Measurements from ENCODE around the gene PLEKHG4B. TPM values are rescaled to one million over a fixed set of nuclear protein-coding genes. Genes with fewer than 3 reads are reported as not detected.

The PLEKHG4B gene
- total and polyA plus RNA-seq, 10 donors, result under 0.01 to 0.51 (median 0.20) TPM; not detected in 2

- TF ChIP-seq POLR2A (IDR thresholded peaks at IDR 0.05) (no peak), CTCF (IDR thresholded peaks at IDR 0.05 in 8 of 11, conservative IDR thresholded peaks at IDR 0.05 in 3 of 11) (no peak), POLR2AphosphoS5 (IDR thresholded peaks at IDR 0.05) (no peak)
- no peaks in the 10 kb centered on the region for H3K9me3 ChIP-seq
- H3K27me3 ChIP-seq (replicated peaks in 1 of 7), result peaks cover 0 to 58% (median 0%) of the 10 kb centered on the region in 7 donors
- intact Hi-C loops (cut with DNase I; ENCODE audit: low total_unique reads), result no loop called here
- no peak overlapping the region for H3K4me3 ChIP-seq
- 85 to 91% (median 89%) methylated on average over 14 of the region's 14 CpGs for WGBS, 5 donors
- no peaks in the 10 kb centered on the region for H3K36me3 ChIP-seq
- H3K4me1 ChIP-seq, result no peaks in the 10 kb centered on the region
- no peak overlapping the region for H3K27ac ChIP-seq
- peak; percentile 62 for DNase-seq
These were observed 68.2 kb downstream of the PLEKHG4B start for GRCh38 chr5:160173-160510.

GRCh38 chr5:160921-161802 is 69.2 kb downstream of the PLEKHG4B start:
- TF ChIP-seq POLR2A (IDR thresholded peaks at IDR 0.05) (no peak), POLR2AphosphoS5 (IDR thresholded peaks at IDR 0.05) (no peak), CTCF (IDR thresholded peaks at IDR 0.05 in 8 of 11, conservative IDR thresholded peaks at IDR 0.05 in 3 of 11) (no peak)
- intact Hi-C loops (cut with DNase I; ENCODE audit: low total_unique reads), result no loop called here
- H3K4me1 ChIP-seq, result no peaks in the 10 kb centered on the region
- H3K36me3 ChIP-seq, result no peaks in the 10 kb centered on the region
- no peak overlapping the region for H3K27ac ChIP-seq
- H3K9me3 ChIP-seq, result no peaks in the 10 kb centered on the region
- no peak overlapping the region for H3K4me3 ChIP-seq
- H3K27me3 ChIP-seq (replicated peaks in 1 of 7), result peaks cover 0 to 56% (median 0%) of the 10 kb centered on the region in 7 donors
- peak; percentile 37 for DNase-seq
- 87 to 95% (median 90%) methylated on average over 23 of the region's 23 CpGs for WGBS, 5 donors

- intact Hi-C loops (cut with DNase I; ENCODE audit: low total_unique reads), result no loop called here
- H3K4me1 ChIP-seq, result no peaks in the 10 kb centered on the region
- no peaks in the 10 kb centered on the region for H3K36me3 ChIP-seq
- 89 to 96% (median 92%) methylated on average over 16 to 17 of the region's 17 CpGs for WGBS, 5 donors
- H3K9me3 ChIP-seq, result no peaks in the 10 kb centered on the region
- peak; percentile 49 for DNase-seq
- no peak overlapping the region for H3K4me3 ChIP-seq
- H3K27me3 ChIP-seq (replicated peaks in 1 of 7), result peaks cover 0 to 53% (median 0%) of the 10 kb centered on the region in 7 donors
- TF ChIP-seq CTCF (IDR thresholded peaks at IDR 0.05 in 8 of 11, conservative IDR thresholded peaks at IDR 0.05 in 3 of 11), result no peak
- no peak for TF ChIP-seq POLR2A (IDR thresholded peaks at IDR 0.05)
- no peak for TF ChIP-seq POLR2AphosphoS5 (IDR thresholded peaks at IDR 0.05)
- no peak overlapping the region for H3K27ac ChIP-seq
These were observed 69.8 kb downstream of the PLEKHG4B start for GRCh38 chr5:161803-162110.

DNA sequence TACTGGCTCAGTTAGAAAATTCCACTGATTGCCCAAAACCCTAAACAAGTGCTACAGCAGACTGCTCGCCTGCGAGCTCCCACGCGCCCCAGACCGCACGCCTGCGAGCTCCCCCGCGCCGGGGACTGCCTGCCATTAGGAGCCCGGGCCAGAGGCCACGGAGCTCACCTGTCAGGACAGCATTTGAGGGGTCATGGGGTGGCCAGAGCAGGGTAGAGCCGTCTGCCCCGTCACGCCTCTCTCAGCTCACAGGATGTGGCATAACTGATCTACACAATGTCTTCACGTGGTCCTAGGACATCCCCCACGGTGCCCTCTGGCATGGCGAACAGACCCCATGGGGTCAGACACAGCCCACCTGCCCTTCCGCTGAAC is 70.2 kb downstream of the PLEKHG4B start:
- DNase-seq, result no peak
- H3K27me3 ChIP-seq (replicated peaks in 1 of 7), result peaks cover 0 to 53% (median 0%) of the 10 kb centered on the region in 7 donors
- TF ChIP-seq POLR2AphosphoS5 (IDR thresholded peaks at IDR 0.05) (no peak), CTCF (IDR thresholded peaks at IDR 0.05 in 8 of 11, conservative IDR thresholded peaks at IDR 0.05 in 3 of 11) (no peak), POLR2A (IDR thresholded peaks at IDR 0.05) (no peak)
- intact Hi-C loops (cut with DNase I; ENCODE audit: low total_unique reads), result no loop called here
- no peak overlapping the region for H3K27ac ChIP-seq
- H3K4me1 ChIP-seq, result no peaks in the 10 kb centered on the region
- WGBS, 5 donors, result 81 to 90% (median 87%) methylated on average over 9 to 19 of the region's 19 CpGs
- no peaks in the 10 kb centered on the region for H3K9me3 ChIP-seq
- H3K36me3 ChIP-seq, result no peaks in the 10 kb centered on the region
- no peak overlapping the region for H3K4me3 ChIP-seq

Data from spleen (tissue), 11 donors.